ENCODE data around the gene MICU2.

Gene MICU2

DNA sequence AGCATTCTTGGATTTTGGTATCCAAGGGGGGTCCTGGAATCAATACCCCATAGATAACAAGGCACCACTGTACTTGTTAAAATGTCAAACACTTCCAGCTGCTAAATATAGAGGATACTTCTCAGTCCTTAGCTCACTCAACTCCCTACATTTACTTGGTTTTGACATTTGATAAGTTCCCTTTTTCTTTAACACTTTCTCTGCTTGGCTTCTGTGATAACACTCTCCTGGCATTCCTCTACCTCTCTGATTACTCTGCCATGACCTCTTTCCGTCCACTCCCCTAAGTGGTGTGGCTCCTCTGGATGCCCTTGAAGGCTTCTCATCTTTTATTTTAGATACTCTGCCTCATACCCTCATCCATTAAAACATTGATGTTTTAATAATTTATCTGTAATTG lies 65.2 kb downstream of the MICU2 start:
- no peaks in the 10 kb centered on the region for H3K4me1 ChIP-seq (ENCODE audit: control insufficient read depth, insufficient read depth, low read length)
- no peaks in the 10 kb centered on the region for H3K27me3 ChIP-seq (ENCODE audit: control insufficient read depth, insufficient read depth, low read length)
- no peak overlapping the region for H3K4me3 ChIP-seq (ENCODE audit: low read depth, low read length)
- no peaks in the 10 kb centered on the region for H3K9me3 ChIP-seq (ENCODE audit: control insufficient read depth, insufficient read depth, low read length)
- H3K9ac ChIP-seq (ENCODE audit: low read depth, low read length) = no peak overlapping the region
- no peaks in the 10 kb centered on the region for H3K36me3 ChIP-seq (ENCODE audit: control insufficient read depth, insufficient read depth, low read length)

DNA sequence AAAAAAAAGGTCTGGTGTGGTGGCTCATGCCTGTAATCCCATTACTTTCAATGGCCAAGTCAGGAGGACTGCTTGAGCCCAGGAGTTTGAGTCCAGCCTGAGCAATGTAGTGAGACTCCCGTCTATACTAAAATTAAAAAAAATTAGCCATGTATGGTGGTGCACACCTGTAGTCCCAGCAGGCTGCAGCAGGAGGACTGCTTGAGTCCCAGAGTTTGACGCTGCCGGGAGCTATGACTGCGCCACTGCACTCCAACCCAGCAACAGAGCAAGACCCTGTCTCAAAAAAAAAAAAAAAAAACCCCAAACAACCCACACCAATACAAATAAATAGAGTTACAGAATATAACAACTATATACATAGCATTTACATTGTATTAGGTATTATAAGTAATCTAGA lies 65.7 kb downstream of the MICU2 start:
- no peak overlapping the region for H3K4me3 ChIP-seq (ENCODE audit: low read depth, low read length)
- no peak overlapping the region for H3K9ac ChIP-seq (ENCODE audit: low read depth, low read length)
- H3K4me1 ChIP-seq (ENCODE audit: control insufficient read depth, insufficient read depth, low read length) = no peaks in the 10 kb centered on the region
- no peaks in the 10 kb centered on the region for H3K27me3 ChIP-seq (ENCODE audit: control insufficient read depth, insufficient read depth, low read length)
- H3K9me3 ChIP-seq (ENCODE audit: control insufficient read depth, insufficient read depth, low read length) = no peaks in the 10 kb centered on the region
- no peaks in the 10 kb centered on the region for H3K36me3 ChIP-seq (ENCODE audit: control insufficient read depth, insufficient read depth, low read length)

GRCh38 chr13:21537105-21537504 lies 66.9 kb downstream of the MICU2 start:
- H3K4me3 ChIP-seq (ENCODE audit: low read depth, low read length) = no peak overlapping the region
- H3K27me3 ChIP-seq (ENCODE audit: control insufficient read depth, insufficient read depth, low read length) = no peaks in the 10 kb centered on the region
- H3K9me3 ChIP-seq (ENCODE audit: control insufficient read depth, insufficient read depth, low read length) = no peaks in the 10 kb centered on the region
- H3K9ac ChIP-seq (ENCODE audit: low read depth, low read length) = no peak overlapping the region
- H3K4me1 ChIP-seq (ENCODE audit: control insufficient read depth, insufficient read depth, low read length) = no peaks in the 10 kb centered on the region
- no peaks in the 10 kb centered on the region for H3K36me3 ChIP-seq (ENCODE audit: control insufficient read depth, insufficient read depth, low read length)

DNA sequence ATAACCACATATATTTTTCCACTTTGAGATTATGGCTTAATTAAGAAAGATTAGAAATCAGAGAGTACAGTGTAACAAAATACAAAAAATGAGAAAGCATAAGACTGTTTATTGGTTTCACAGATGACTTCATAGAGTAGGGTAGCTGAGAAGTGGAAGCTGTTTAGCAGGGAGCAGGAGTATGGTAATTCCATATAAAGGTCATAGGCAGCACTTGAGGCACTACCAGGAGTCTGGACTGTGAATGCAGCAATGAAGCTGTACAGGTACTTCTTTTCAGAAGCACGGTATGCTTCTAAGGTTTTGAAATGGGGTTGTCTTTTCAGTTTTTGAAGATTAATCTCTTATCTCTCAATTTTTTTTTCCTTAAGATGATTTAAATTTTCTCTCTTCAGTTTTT lies 69.2 kb downstream of the MICU2 start:
- no peaks in the 10 kb centered on the region for H3K9me3 ChIP-seq (ENCODE audit: control insufficient read depth, insufficient read depth, low read length)
- H3K4me1 ChIP-seq (ENCODE audit: control insufficient read depth, insufficient read depth, low read length) = no peaks in the 10 kb centered on the region
- H3K36me3 ChIP-seq (ENCODE audit: control insufficient read depth, insufficient read depth, low read length) = no peaks in the 10 kb centered on the region
- H3K9ac ChIP-seq (ENCODE audit: low read depth, low read length) = no peak overlapping the region
- no peak overlapping the region for H3K4me3 ChIP-seq (ENCODE audit: low read depth, low read length)
- no peaks in the 10 kb centered on the region for H3K27me3 ChIP-seq (ENCODE audit: control insufficient read depth, insufficient read depth, low read length)

DNA sequence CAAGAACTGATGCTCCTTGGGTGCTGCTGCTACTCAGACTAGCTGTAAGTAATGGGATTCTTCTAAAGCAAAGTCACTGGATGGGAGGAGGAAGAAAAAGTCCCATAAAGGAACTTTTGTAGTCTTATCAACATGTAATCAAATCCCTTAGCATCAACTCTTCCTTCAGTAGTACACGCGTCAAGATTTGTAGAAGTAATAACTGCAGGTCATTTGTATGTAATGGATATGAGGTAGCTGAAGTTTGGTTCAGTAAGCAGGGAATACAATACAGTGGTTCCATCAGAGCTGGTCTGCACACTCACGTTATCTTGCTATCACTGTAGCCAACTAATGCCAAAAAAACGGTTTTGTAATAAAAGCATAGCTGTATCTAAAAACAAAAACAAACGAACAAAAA lies 72.5 kb downstream of the MICU2 start:
- H3K36me3 ChIP-seq (ENCODE audit: control insufficient read depth, insufficient read depth, low read length) = no peaks in the 10 kb centered on the region
- H3K9me3 ChIP-seq (ENCODE audit: control insufficient read depth, insufficient read depth, low read length) = no peaks in the 10 kb centered on the region
- no peak overlapping the region for H3K9ac ChIP-seq (ENCODE audit: low read depth, low read length)
- H3K27me3 ChIP-seq (ENCODE audit: control insufficient read depth, insufficient read depth, low read length) = no peaks in the 10 kb centered on the region
- no peaks in the 10 kb centered on the region for H3K4me1 ChIP-seq (ENCODE audit: control insufficient read depth, insufficient read depth, low read length)
- no peak overlapping the region for H3K4me3 ChIP-seq (ENCODE audit: low read depth, low read length)

DNA sequence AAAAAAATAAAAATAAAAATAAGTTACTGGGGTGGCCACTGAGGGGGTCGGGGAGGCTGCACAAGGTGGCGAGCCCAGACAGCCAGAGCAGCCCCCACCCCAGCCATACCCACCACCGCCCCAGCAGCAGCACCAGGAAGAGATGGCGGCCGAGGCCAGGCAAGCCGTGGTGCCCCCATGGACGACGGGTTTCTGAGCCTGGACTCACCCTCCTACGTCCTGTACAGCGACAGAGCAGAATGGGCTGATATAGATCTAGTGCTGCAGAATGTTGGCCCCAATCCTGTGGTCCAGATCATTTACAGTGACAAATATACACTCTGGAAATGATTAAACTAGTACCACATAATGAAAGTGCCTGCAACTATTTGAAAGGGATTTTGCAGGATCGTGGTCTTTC lies 73.3 kb downstream of the MICU2 start:
- no peak overlapping the region for H3K9ac ChIP-seq (ENCODE audit: low read depth, low read length)
- no peaks in the 10 kb centered on the region for H3K36me3 ChIP-seq (ENCODE audit: control insufficient read depth, insufficient read depth, low read length)
- H3K4me3 ChIP-seq (ENCODE audit: low read depth, low read length) = no peak overlapping the region
- H3K27me3 ChIP-seq (ENCODE audit: control insufficient read depth, insufficient read depth, low read length) = no peaks in the 10 kb centered on the region
- H3K9me3 ChIP-seq (ENCODE audit: control insufficient read depth, insufficient read depth, low read length) = no peaks in the 10 kb centered on the region
- no peaks in the 10 kb centered on the region for H3K4me1 ChIP-seq (ENCODE audit: control insufficient read depth, insufficient read depth, low read length)

GRCh38 chr13:21529146-21529893 lies 74.7 kb downstream of the MICU2 start:
- no peaks in the 10 kb centered on the region for H3K36me3 ChIP-seq (ENCODE audit: control insufficient read depth, insufficient read depth, low read length)
- H3K4me1 ChIP-seq (ENCODE audit: control insufficient read depth, insufficient read depth, low read length) = no peaks in the 10 kb centered on the region
- no peaks in the 10 kb centered on the region for H3K9me3 ChIP-seq (ENCODE audit: control insufficient read depth, insufficient read depth, low read length)
- H3K27me3 ChIP-seq (ENCODE audit: control insufficient read depth, insufficient read depth, low read length) = no peaks in the 10 kb centered on the region
- H3K4me3 ChIP-seq (ENCODE audit: low read depth, low read length) = no peak overlapping the region
- no peak overlapping the region for H3K9ac ChIP-seq (ENCODE audit: low read depth, low read length)

GRCh38 chr13:21528616-21529015 lies 75.4 kb downstream of the MICU2 start:
- Histone ChIP-seq H3K9ac (ENCODE audit: low read depth, low read length) (no peak overlapping the region), H3K4me3 (ENCODE audit: low read depth, low read length) (no peak overlapping the region), H3K9me3 (ENCODE audit: control insufficient read depth, insufficient read depth, low read length) (no peaks in the 10 kb centered on the region), H3K36me3 (ENCODE audit: control insufficient read depth, insufficient read depth, low read length) (no peaks in the 10 kb centered on the region), H3K4me1 (ENCODE audit: control insufficient read depth, insufficient read depth, low read length) (no peaks in the 10 kb centered on the region), H3K27me3 (ENCODE audit: control insufficient read depth, insufficient read depth, low read length) (no peaks in the 10 kb centered on the region)

GRCh38 chr13:21526707-21527540 lies 77.0 kb downstream of the MICU2 start:
- H3K36me3 ChIP-seq (ENCODE audit: control insufficient read depth, insufficient read depth, low read length) = no peaks in the 10 kb centered on the region
- H3K4me3 ChIP-seq (ENCODE audit: low read depth, low read length) = no peak overlapping the region
- no peaks in the 10 kb centered on the region for H3K4me1 ChIP-seq (ENCODE audit: control insufficient read depth, insufficient read depth, low read length)
- H3K27me3 ChIP-seq (ENCODE audit: control insufficient read depth, insufficient read depth, low read length) = no peaks in the 10 kb centered on the region
- H3K9me3 ChIP-seq (ENCODE audit: control insufficient read depth, insufficient read depth, low read length) = no peaks in the 10 kb centered on the region
- no peak overlapping the region for H3K9ac ChIP-seq (ENCODE audit: low read depth, low read length)

DNA sequence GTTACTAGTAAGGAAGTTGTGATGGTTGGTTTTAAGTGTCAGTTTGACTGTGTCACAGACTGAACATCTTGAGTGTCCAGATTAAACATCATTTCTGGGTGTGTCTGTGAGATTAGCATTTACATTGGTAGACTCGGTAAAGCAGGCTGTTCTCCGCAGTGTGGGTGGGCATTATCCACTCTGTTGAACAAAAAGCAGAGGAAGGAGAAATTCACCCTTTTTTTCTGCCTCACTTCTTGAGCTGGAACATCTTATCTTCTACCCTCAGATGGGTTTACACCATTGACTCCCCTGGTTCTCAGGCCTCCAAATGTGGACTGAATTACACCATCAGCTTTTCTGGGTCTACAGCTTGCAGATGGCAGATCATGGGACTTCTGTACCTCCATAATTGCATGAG lies 81.1 kb downstream of the MICU2 start:
- Histone ChIP-seq H3K4me1 (ENCODE audit: control insufficient read depth, insufficient read depth, low read length) (no peaks in the 10 kb centered on the region), H3K36me3 (ENCODE audit: control insufficient read depth, insufficient read depth, low read length) (no peaks in the 10 kb centered on the region), H3K9me3 (ENCODE audit: control insufficient read depth, insufficient read depth, low read length) (no peaks in the 10 kb centered on the region), H3K4me3 (ENCODE audit: low read depth, low read length) (no peak overlapping the region), H3K27me3 (ENCODE audit: control insufficient read depth, insufficient read depth, low read length) (no peaks in the 10 kb centered on the region), H3K9ac (ENCODE audit: low read depth, low read length) (no peak overlapping the region)

DNA sequence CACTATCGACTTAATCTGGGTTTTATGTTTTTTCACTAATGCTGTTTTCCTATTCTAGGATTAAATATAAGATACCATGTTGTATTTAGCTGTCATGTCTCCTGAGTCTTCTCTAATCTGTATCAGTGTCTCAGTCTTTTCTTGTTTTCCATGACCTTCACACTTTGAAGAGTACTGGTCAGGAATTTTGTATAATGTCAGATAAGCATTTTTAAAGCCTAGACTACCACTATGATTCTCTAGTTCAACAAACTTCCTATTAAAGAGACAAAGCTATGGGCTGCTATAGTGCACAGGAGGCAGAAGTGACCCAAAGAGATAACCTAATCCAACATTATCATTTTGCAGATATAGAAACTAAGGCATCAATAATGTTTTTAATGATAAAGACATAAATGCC lies 81.8 kb downstream of the MICU2 start:
- H3K36me3 ChIP-seq (ENCODE audit: control insufficient read depth, insufficient read depth, low read length) = no peaks in the 10 kb centered on the region
- H3K4me3 ChIP-seq (ENCODE audit: low read depth, low read length) = no peak overlapping the region
- H3K9ac ChIP-seq (ENCODE audit: low read depth, low read length) = no peak overlapping the region
- no peaks in the 10 kb centered on the region for H3K9me3 ChIP-seq (ENCODE audit: control insufficient read depth, insufficient read depth, low read length)
- no peaks in the 10 kb centered on the region for H3K4me1 ChIP-seq (ENCODE audit: control insufficient read depth, insufficient read depth, low read length)
- no peaks in the 10 kb centered on the region for H3K27me3 ChIP-seq (ENCODE audit: control insufficient read depth, insufficient read depth, low read length)

- Histone ChIP-seq H3K4me1 (ENCODE audit: control insufficient read depth, insufficient read depth, low read length) (no peaks in the 10 kb centered on the region), H3K9me3 (ENCODE audit: control insufficient read depth, insufficient read depth, low read length) (no peaks in the 10 kb centered on the region)
Observed at GRCh38 chr13:21518617-21519144, 85.3 kb downstream of the MICU2 start.

More at GRCh38 chr13:21518617-21519144, 85.3 kb downstream of the MICU2 start:
- Histone ChIP-seq H3K4me3 (ENCODE audit: low read depth, low read length) (no peak overlapping the region), H3K9ac (ENCODE audit: low read depth, low read length) (no peak overlapping the region), H3K27me3 (ENCODE audit: control insufficient read depth, insufficient read depth, low read length) (no peaks in the 10 kb centered on the region), H3K36me3 (ENCODE audit: control insufficient read depth, insufficient read depth, low read length) (no peaks in the 10 kb centered on the region)
